HCT116 (cell line): ENCODE measurements around the gene SPAG5. TPM values are rescaled to one million over a fixed set of nuclear protein-coding genes. Genes with fewer than 3 reads are reported as not detected.

Source experiments
- ATAC-seq: fragments of 200-7000 bp; cut with Tn5 transposase; 2 replicates; pipeline ENCODE4 v1.9.1; 2020; ENCODE audit warnings: mild to moderate bottlenecking, moderate library complexity
- BruUV-seq: library from RNA; stranded (reverse); fragments of 400-500 nt; replicated peaks from 2 replicates; lab custom pipeline; 2021; lab: Mats Ljungman, UMichigan
- CTCF ChIA-PET: fragments of 300-600 bp; sonication (Branson Sonifier 250); formaldehyde crosslinking; loops from one replicate; lab custom pipeline; 2021; ENCODE audit warnings: antibody characterized with exemption; lab: Charles Lee
- POLR2A ChIA-PET: fragments of 300-600, 350-600 bp; sonication (Branson Sonifier 250); formaldehyde crosslinking; loops from one replicate; lab custom pipeline; 2021; ENCODE audit warnings: antibody characterized with exemption; lab: Charles Lee
- RAD21 ChIA-PET, 2 experiments: fragments of 300-600 bp; sonication (Branson Sonifier 250); formaldehyde crosslinking; loops; one replicate each; lab custom pipeline; 2023; ENCODE audit warnings: low total read pairs in 2 of 2; ENCODE audit not compliant: uncharacterized antibody in 2 of 2, unreplicated experiment in 2 of 2, low non-redundant PET in 1 of 2; lab: Charles Lee
- DNase-seq: peaks from one replicate; pipeline ENCODE4 v3.0.0-alpha.2; 2010; ENCODE audit warnings: low read depth, low spot score
- H2AFZ ChIP-seq: fragments of 200-600 bp; shearing (Covaris generic), sonication (generic); 2 replicates; pipeline ENCODE4 v1.6.1; 2017; ENCODE audit warnings: low read depth, mixed run types, mixed read lengths, antibody characterized with exemption, low read length; ENCODE audit not compliant: poor library complexity, severe bottlenecking
- H3K27ac ChIP-seq: 2 replicates; pipeline ENCODE4 v1.5.1; 2012; ENCODE audit warnings: low read depth, low read length
- H3K27me3 ChIP-seq: fragments of 200-600 bp; sonication (generic); 2 replicates; pipeline ENCODE4 v1.6.1; 2016; ENCODE audit warnings: mixed run types, low read length, mixed read lengths; ENCODE audit not compliant: insufficient read depth
- H3K36me3 ChIP-seq, 2 experiments: fragments of 200-500 bp in 1 of 2; fragments of 200-600 bp in 1 of 2; sonication (Bioruptor generic) in 1 of 2; sonication (generic) in 1 of 2; 2 replicates each; pipeline versions ENCODE4 v1.5.1 to v1.6.1; 2014 to 2016; ENCODE audit warnings: low read length in 2 of 2, inconsistent platforms in 1 of 2, mixed read lengths in 1 of 2, mixed run types in 1 of 2; ENCODE audit not compliant: insufficient read depth in 2 of 2, control insufficient read depth in 1 of 2
- H3K4me1 ChIP-seq, 2 experiments: fragments of 200-600 bp in 1 of 2; sonication (generic) in 1 of 2; 2 replicates each; pipeline versions ENCODE4 v1.5.1 to v1.6.1; 2012 to 2017; ENCODE audit warnings: low read length in 2 of 2, inconsistent platforms in 1 of 2, mild to moderate bottlenecking in 1 of 2, mixed read lengths in 1 of 2, mixed run types in 1 of 2, moderate library complexity in 1 of 2; ENCODE audit not compliant: insufficient read depth in 2 of 2, control insufficient read depth in 1 of 2
- H3K4me2 ChIP-seq: fragments of 200-600 bp; sonication (generic); 2 replicates; pipeline ENCODE4 v1.6.1; 2017; ENCODE audit warnings: mixed run types, low read length, mixed read lengths
- H3K4me3 ChIP-seq, 2 experiments: fragments of 200-600 bp in 1 of 2; sonication (generic) in 1 of 2; replicated peaks in 1 of 2; 2 replicates each; pipeline ENCODE4 v1.5.1; 2011 to 2016; ENCODE audit warnings: low read length in 2 of 2, control low read depth in 1 of 2, low read depth in 1 of 2, mild to moderate bottlenecking in 1 of 2, mixed read lengths in 1 of 2, mixed run types in 1 of 2
- H3K79me2 ChIP-seq: fragments of 200-600 bp; sonication (generic); 2 replicates; pipeline ENCODE4 v1.6.1; 2017; ENCODE audit warnings: mild to moderate bottlenecking, mixed run types, low read length, moderate library complexity, mixed read lengths; ENCODE audit not compliant: insufficient read depth
- H3K9ac ChIP-seq: fragments of 200-600 bp; sonication (generic); 2 replicates; pipeline ENCODE4 v1.6.1; 2016; ENCODE audit warnings: low read length, mixed read lengths
- H3K9me2 ChIP-seq: fragments of 200-600 bp; sonication (generic), shearing (Covaris generic); 2 replicates; pipeline ENCODE4 v1.6.1; 2017; ENCODE audit warnings: mixed run types, mild to moderate bottlenecking, moderate library complexity; ENCODE audit not compliant: insufficient read depth
- H3K9me3 ChIP-seq, 2 experiments: fragments of 200-500 bp in 1 of 2; fragments of 200-600 bp in 1 of 2; sonication (Bioruptor generic) in 1 of 2; sonication (generic) in 1 of 2; 2 replicates each; pipeline ENCODE4 v1.6.1; 2014 to 2017; ENCODE audit warnings: low read length in 2 of 2, mixed read lengths in 2 of 2, inconsistent platforms in 1 of 2, low read depth in 1 of 2, mild to moderate bottlenecking in 1 of 2, mixed run types in 1 of 2, moderate library complexity in 1 of 2; ENCODE audit not compliant: control insufficient read depth in 1 of 2, insufficient read depth in 1 of 2
- H4K20me1 ChIP-seq: fragments of 200-600 bp; sonication (generic), shearing (Covaris generic); 2 replicates; pipeline ENCODE4 v1.6.1; 2017; ENCODE audit warnings: mixed run types, mild to moderate bottlenecking, moderate library complexity; ENCODE audit not compliant: insufficient read depth
- ATF3 ChIP-seq: IDR thresholded peaks from 2 replicates; pipeline ENCODE4 v1.6.1; 2012
- CBX3 ChIP-seq: IDR thresholded peaks from 2 replicates; pipeline ENCODE4 v1.6.1; 2012; ENCODE audit warnings: low read depth
- CEBPB ChIP-seq: IDR thresholded peaks from 2 replicates; pipeline ENCODE4 v1.6.1; 2012; ENCODE audit warnings: low read depth
- CTCF ChIP-seq, 3 experiments: fragments of 200-600 bp in 1 of 3; sonication (generic) in 1 of 3; IDR thresholded peaks in 2 of 3; conservative IDR thresholded peaks in 1 of 3; 2 replicates each; pipeline ENCODE4 v1.5.1; 2012 to 2017; ENCODE audit warnings: low read depth in 2 of 3, low read length in 2 of 3, antibody characterized with exemption in 1 of 3, borderline replicate concordance in 1 of 3, control low read depth in 1 of 3, mild to moderate bottlenecking in 1 of 3, mixed read lengths in 1 of 3, mixed run types in 1 of 3, moderate library complexity in 1 of 3; ENCODE audit not compliant: insufficient read depth in 1 of 3
- EGR1 ChIP-seq: IDR thresholded peaks from 2 replicates; pipeline ENCODE4 v1.6.1; 2012; ENCODE audit warnings: low read depth
- ELF1 ChIP-seq: IDR thresholded peaks from 2 replicates; pipeline ENCODE4 v1.6.1; 2012; ENCODE audit warnings: low read depth, borderline replicate concordance
- EZH2 ChIP-seq: fragments of 200-600 bp; sonication (generic); IDR thresholded peaks from 2 replicates; pipeline ENCODE4 v1.6.1; 2017; ENCODE audit warnings: antibody characterized with exemption, mixed run types
- EZH2phosphoT487 ChIP-seq: fragments of 200-600 bp; IDR thresholded peaks from 2 replicates; pipeline ENCODE4 v1.6.1; 2018; ENCODE audit warnings: antibody characterized with exemption, borderline replicate concordance
- FOSL1 ChIP-seq: IDR thresholded peaks from 2 replicates; pipeline ENCODE4 v1.6.1; 2012; ENCODE audit warnings: low read depth
- JUND ChIP-seq: IDR thresholded peaks from 2 replicates; pipeline ENCODE4 v1.6.1; 2012
- MAX ChIP-seq: IDR thresholded peaks from 2 replicates; pipeline ENCODE4 v1.6.1; 2012
- POLR2A ChIP-seq: IDR thresholded peaks from 2 replicates; pipeline ENCODE4 v1.7.0; 2011; ENCODE audit warnings: borderline replicate concordance; ENCODE audit not compliant: insufficient read depth, insufficient read length; ENCODE audit errors: extremely low read depth
- POLR2AphosphoS5 ChIP-seq: IDR thresholded peaks from 2 replicates; pipeline ENCODE4 v1.6.1; 2011; ENCODE audit warnings: mild to moderate bottlenecking, low read depth, low read length, moderate library complexity
- RAD21 ChIP-seq: IDR thresholded peaks from 2 replicates; pipeline ENCODE4 v1.6.1; 2012; ENCODE audit warnings: low read depth, mild to moderate bottlenecking
- REST ChIP-seq: IDR thresholded peaks from 2 replicates; pipeline ENCODE4 v1.6.1; 2012; ENCODE audit warnings: low read depth
- TCF7L2 ChIP-seq: IDR thresholded peaks from 2 replicates; pipeline ENCODE4 v1.7.0; 2011; ENCODE audit warnings: borderline replicate concordance, inconsistent platforms; ENCODE audit not compliant: insufficient read depth, insufficient read length; ENCODE audit errors: extremely low read depth
- YY1 ChIP-seq: IDR thresholded peaks from 2 replicates; pipeline ENCODE4 v1.6.1; 2011; ENCODE audit warnings: low read length, low read depth, moderate library complexity, mild to moderate bottlenecking; ENCODE audit not compliant: insufficient replicate concordance; ENCODE audit errors: extremely low read depth
- ZBTB33 ChIP-seq: IDR thresholded peaks from 2 replicates; pipeline ENCODE4 v1.6.1; 2011; ENCODE audit warnings: mild to moderate bottlenecking, low read length, moderate library complexity; ENCODE audit not compliant: insufficient replicate concordance; ENCODE audit errors: extremely low read depth
- ZFX ChIP-seq: fragments of 450-650 bp; IDR thresholded peaks from 2 replicates; pipeline ENCODE4 v1.6.1; 2017
- ZNF274 ChIP-seq: fragments of 200-500 bp; sonication (Bioruptor generic); IDR thresholded peaks from 2 replicates; pipeline ENCODE4 v1.6.1; 2014; ENCODE audit warnings: mild to moderate bottlenecking, low read depth, low read length, inconsistent platforms
- intact Hi-C: fragments of 100-400 bp; cut with micrococcal nuclease; formaldehyde crosslinking; loops from 2 replicates; pipeline ENCODE4 v1.10.0; 2022
- total RNA-seq: library from RNA; stranded (reverse); gene quantifications from one replicate; pipeline ENCODE4 v1.2.1, GENCODE V29; 2021; ENCODE audit not compliant: unreplicated experiment

SPAG5 gene
- total RNA-seq, 1 experiment from 2014 or later, result 94.9 TPM

DNA sequence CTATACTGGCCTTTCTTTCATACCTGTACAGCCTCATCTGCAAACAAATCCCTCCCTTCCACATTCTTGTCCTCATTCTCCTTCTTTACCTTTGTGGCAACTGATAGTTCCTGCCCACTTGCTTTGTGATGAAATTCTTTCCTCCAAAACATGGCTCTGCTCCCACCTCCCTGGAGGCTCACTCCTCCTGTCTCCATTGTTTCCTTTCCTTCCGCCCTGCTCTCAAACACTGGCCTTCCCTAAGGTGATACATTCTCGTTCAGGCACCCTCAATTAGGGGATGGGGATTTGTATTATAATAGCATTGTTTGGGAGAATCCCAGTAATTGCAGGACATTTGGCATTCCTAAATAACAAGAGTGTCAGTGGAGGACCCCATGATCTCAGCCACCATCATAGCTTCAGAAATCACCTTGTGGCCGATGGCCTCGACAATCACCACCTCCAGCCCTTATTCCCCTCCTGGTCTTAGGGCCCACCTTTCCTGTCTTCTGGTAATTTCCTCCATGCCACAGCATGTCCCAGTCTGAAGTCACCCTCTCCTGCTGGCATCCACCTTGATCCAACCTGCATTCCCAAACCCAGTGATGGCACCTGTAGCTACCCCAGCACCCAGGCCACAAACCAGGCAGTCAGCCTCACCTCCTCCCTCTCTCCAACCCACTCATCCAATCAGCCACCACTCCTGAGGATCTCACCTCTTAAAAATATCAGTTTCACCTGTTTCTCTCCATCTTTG is 54.3 kb downstream of the SPAG5 start:
- DNase-seq (no peak), ATAC-seq (no peak)
- RAD21 ChIA-PET, result no interaction called here
- Histone ChIP-seq H2AFZ (no peak overlapping the region), H3K9me2 (no peaks in the 10 kb centered on the region), H3K79me2 (no peaks in the 10 kb centered on the region), H3K9me3 (no peaks in the 10 kb centered on the region), H3K27me3 (no peaks in the 10 kb centered on the region), H3K4me2 (no peak overlapping the region), H4K20me1 (no peaks in the 10 kb centered on the region), H3K36me3 (peaks cover 0 to 4% of the 10 kb centered on the region in 2 experiments; a peak in 2 of 4 replicates), H3K4me1 (peaks cover 0 to 10% of the 10 kb centered on the region in 2 experiments; a peak in 1 of 4 replicates), H3K27ac (no peak overlapping the region), H3K9ac (no peak overlapping the region), H3K4me3 (no peak overlapping the region)
- TF ChIP-seq EZH2phosphoT487 (no peak), FOSL1 (no peak), JUND (no peak), CBX3 (no peak), YY1 (no peak), ZNF274 (no peak), MAX (no peak), CTCF (IDR thresholded peaks at IDR 0.05 in 2 of 3, conservative IDR thresholded peaks at IDR 0.05 in 1 of 3; ENCODE audit: borderline replicate concordance in 1 of 3, insufficient read depth in 1 of 3, low read depth in 2 of 3, low read length in 2 of 3) (no peak), ZFX (no peak), TCF7L2 (no peak), ELF1 (no peak), RAD21 (no peak), POLR2AphosphoS5 (no peak), ZBTB33 (no peak), ATF3 (no peak), REST (no peak), POLR2A (no peak), EZH2 (no peak), EGR1 (no peak), CEBPB (no peak)
- intact Hi-C loops, result no loop called here
- CTCF ChIA-PET, result no interaction called here
- POLR2A ChIA-PET, result no interaction called here
- no TSS peak for BruUV-seq
